ENCODE data around the gene LCORL.
"Not testable (repeated sequence)": the region's sequence is repeated elsewhere in the genome, so short reads cannot be mapped to it uniquely, and the experiment has no call there.

The LCORL gene

GRCh38 chr4:18014269-18014668, 7.3 kb downstream of the LCORL start:
- DNase-seq, result no peak

- no peak for DNase-seq
Observed at GRCh38 chr4:18012807-18013462, 8.6 kb downstream of the LCORL start.

GRCh38 chr4:18012134-18012806, 9.3 kb downstream of the LCORL start:
- no peak for DNase-seq

GRCh38 chr4:18007625-18008024, 13.9 kb downstream of the LCORL start:
- DNase-seq, result no peak

GRCh38 chr4:18006432-18006831, 15.1 kb downstream of the LCORL start:
- not testable (repeated sequence) for DNase-seq

- no peak for DNase-seq
Observed at GRCh38 chr4:17997129-17997528, 24.4 kb downstream of the LCORL start.

GRCh38 chr4:17995165-17995564, 26.4 kb downstream of the LCORL start:
- no peak for DNase-seq

- no peak for DNase-seq
Observed at GRCh38 chr4:17985832-17986231, 35.7 kb downstream of the LCORL start.

- no peak for DNase-seq
Observed at GRCh38 chr4:17981063-17981462, 40.5 kb downstream of the LCORL start.

GRCh38 chr4:17968721-17969120, 52.8 kb downstream of the LCORL start:
- no peak for DNase-seq

- DNase-seq, result no peak
Observed at GRCh38 chr4:17967078-17967477, 54.5 kb downstream of the LCORL start.

- DNase-seq, result no peak
Observed at GRCh38 chr4:17966312-17966711, 55.2 kb downstream of the LCORL start.

- DNase-seq, result no peak
Observed at GRCh38 chr4:17964576-17964975, 57.0 kb downstream of the LCORL start.

- no peak for DNase-seq
Observed at GRCh38 chr4:17962171-17962570, 59.4 kb downstream of the LCORL start.

GRCh38 chr4:17961249-17961648, 60.3 kb downstream of the LCORL start:
- DNase-seq, result no peak

- no peak for DNase-seq
Observed at GRCh38 chr4:17958181-17958580, 63.4 kb downstream of the LCORL start.

- no peak for DNase-seq
Observed at GRCh38 chr4:17957688-17958087, 63.9 kb downstream of the LCORL start.

- no peak for DNase-seq
Observed at GRCh38 chr4:17956245-17956644, 65.3 kb downstream of the LCORL start.

GRCh38 chr4:17945303-17945702, 76.3 kb downstream of the LCORL start:
- no peak for DNase-seq

GRCh38 chr4:17941731-17942130, 79.8 kb downstream of the LCORL start:
- DNase-seq, result no peak

- no peak for DNase-seq
Observed at GRCh38 chr4:17939054-17939453, 82.5 kb downstream of the LCORL start.

GRCh38 chr4:17934286-17934685, 87.3 kb downstream of the LCORL start:
- no peak for DNase-seq

GRCh38 chr4:17933126-17933525, 88.4 kb downstream of the LCORL start:
- DNase-seq, result no peak

- no peak for DNase-seq
Observed at GRCh38 chr4:17932041-17932440, 89.5 kb downstream of the LCORL start.

GRCh38 chr4:17930256-17930655, 91.3 kb downstream of the LCORL start:
- no peak for DNase-seq
